ENCODE measurements around the gene SLC7A5.
"Not testable (repeated sequence)": the region's sequence is repeated elsewhere in the genome, so short reads cannot be mapped to it uniquely, and the experiment has no call there.

DNA sequence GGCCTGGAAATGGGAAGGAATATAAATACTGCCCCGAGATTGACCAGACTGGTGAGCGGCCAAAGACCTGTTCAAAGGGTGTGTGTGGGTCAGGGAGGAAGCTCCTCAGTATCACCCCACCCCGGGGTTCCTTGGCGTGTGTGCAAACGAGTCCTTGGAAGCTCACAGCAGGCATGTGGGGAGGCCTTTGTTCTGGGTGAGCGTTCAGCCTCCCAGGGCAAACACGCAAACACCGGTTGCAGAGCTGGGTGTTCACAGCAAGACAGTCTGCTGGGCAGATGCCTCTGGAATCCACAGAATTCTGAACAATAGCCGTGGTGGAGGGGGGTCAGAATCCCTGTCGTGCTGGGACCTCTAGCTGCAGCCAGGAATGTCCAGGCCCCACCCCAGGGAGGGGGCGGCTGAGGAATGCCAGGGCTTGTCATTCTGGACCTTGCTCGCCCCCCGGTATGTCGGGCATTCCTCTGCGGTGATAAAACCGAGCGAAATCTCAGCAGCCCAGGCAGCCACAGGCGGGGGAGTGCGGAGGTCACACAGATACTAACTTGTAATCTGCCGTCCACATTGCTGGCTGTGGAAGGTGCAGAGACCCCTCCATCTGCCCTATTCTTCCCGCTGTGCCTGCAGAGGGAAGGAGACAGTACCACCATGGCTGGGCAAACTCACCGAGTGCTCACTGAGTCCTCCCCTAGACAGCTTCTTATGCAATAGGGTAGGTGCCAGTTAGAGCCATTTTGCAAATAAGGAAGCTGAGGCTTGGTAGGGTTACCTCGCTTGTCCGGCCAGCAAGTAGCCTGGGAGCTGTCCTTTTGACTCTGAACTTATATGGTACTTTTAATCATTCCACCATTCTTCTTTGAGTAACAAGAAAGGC lies 1.3 kb upstream of the SLC7A5 start:
- TF ChIP-seq, protein P1, sequence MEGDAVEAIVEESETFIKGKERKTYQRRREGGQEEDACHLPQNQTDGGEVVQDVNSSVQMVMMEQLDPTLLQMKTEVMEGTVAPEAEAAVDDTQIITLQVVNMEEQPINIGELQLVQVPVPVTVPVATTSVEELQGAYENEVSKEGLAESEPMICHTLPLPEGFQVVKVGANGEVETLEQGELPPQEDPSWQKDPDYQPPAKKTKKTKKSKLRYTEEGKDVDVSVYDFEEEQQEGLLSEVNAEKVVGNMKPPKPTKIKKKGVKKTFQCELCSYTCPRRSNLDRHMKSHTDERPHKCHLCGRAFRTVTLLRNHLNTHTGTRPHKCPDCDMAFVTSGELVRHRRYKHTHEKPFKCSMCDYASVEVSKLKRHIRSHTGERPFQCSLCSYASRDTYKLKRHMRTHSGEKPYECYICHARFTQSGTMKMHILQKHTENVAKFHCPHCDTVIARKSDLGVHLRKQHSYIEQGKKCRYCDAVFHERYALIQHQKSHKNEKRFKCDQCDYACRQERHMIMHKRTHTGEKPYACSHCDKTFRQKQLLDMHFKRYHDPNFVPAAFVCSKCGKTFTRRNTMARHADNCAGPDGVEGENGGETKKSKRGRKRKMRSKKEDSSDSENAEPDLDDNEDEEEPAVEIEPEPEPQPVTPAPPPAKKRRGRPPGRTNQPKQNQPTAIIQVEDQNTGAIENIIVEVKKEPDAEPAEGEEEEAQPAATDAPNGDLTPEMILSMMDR (IDR thresholded peaks at IDR 0.05; ENCODE audit: low read length) = not testable (repeated sequence)
- not testable (repeated sequence) for TF ChIP-seq EZH2 (IDR thresholded peaks at IDR 0.05; ENCODE audit: borderline replicate concordance, low read length)
